Measurements from ENCODE around the gene CTNNA3.

The CTNNA3 gene

GRCh38 chr10:66836057-66836456 is 859.9 kb downstream of the CTNNA3 start:
- in situ Hi-C loops (cut with MboI; ENCODE audit: low sequenced_read_pairs) = no loop called here

- in situ Hi-C loops (cut with MboI; ENCODE audit: low sequenced_read_pairs) = no loop called here
Observed at GRCh38 chr10:66835400-66835799, 860.6 kb downstream of the CTNNA3 start.

- in situ Hi-C loops (cut with MboI; ENCODE audit: low sequenced_read_pairs) = no loop called here
Observed at GRCh38 chr10:66834802-66835201, 861.2 kb downstream of the CTNNA3 start.

GRCh38 chr10:66833861-66834260 is 862.1 kb downstream of the CTNNA3 start:
- in situ Hi-C loops (cut with MboI; ENCODE audit: low sequenced_read_pairs) = no loop called here

- in situ Hi-C loops (cut with MboI; ENCODE audit: low sequenced_read_pairs) = no loop called here
Observed at GRCh38 chr10:66832781-66833422, 863.1 kb downstream of the CTNNA3 start.

- in situ Hi-C loops (cut with MboI; ENCODE audit: low sequenced_read_pairs) = no loop called here
Observed at GRCh38 chr10:66828957-66829356, 867.0 kb downstream of the CTNNA3 start.

- in situ Hi-C loops (cut with MboI; ENCODE audit: low sequenced_read_pairs) = no loop called here
Observed at GRCh38 chr10:66827353-66827752, 868.6 kb downstream of the CTNNA3 start.

GRCh38 chr10:66823301-66823700 is 872.7 kb downstream of the CTNNA3 start:
- in situ Hi-C loops (cut with MboI; ENCODE audit: low sequenced_read_pairs) = no loop called here

- in situ Hi-C loops (cut with MboI; ENCODE audit: low sequenced_read_pairs) = no loop called here
Observed at GRCh38 chr10:66822801-66823200, 873.2 kb downstream of the CTNNA3 start.

- in situ Hi-C loops (cut with MboI; ENCODE audit: low sequenced_read_pairs) = no loop called here
Observed at GRCh38 chr10:66819691-66820090, 876.3 kb downstream of the CTNNA3 start.

GRCh38 chr10:66813122-66813521 is 882.9 kb downstream of the CTNNA3 start:
- in situ Hi-C loops (cut with MboI; ENCODE audit: low sequenced_read_pairs) = no loop called here

- in situ Hi-C loops (cut with MboI; ENCODE audit: low sequenced_read_pairs) = no loop called here
Observed at GRCh38 chr10:66811211-66811610, 884.8 kb downstream of the CTNNA3 start.

- in situ Hi-C loops (cut with MboI; ENCODE audit: low sequenced_read_pairs) = no loop called here
Observed at GRCh38 chr10:66809402-66809801, 886.6 kb downstream of the CTNNA3 start.

- in situ Hi-C loops (cut with MboI; ENCODE audit: low sequenced_read_pairs) = no loop called here
Observed at GRCh38 chr10:66805612-66806011, 890.4 kb downstream of the CTNNA3 start.

- in situ Hi-C loops (cut with MboI; ENCODE audit: low sequenced_read_pairs) = no loop called here
Observed at GRCh38 chr10:66804962-66805361, 891.0 kb downstream of the CTNNA3 start.

- in situ Hi-C loops (cut with MboI; ENCODE audit: low sequenced_read_pairs) = no loop called here
Observed at GRCh38 chr10:66803174-66803573, 892.8 kb downstream of the CTNNA3 start.

GRCh38 chr10:66799474-66799873 is 896.5 kb downstream of the CTNNA3 start:
- in situ Hi-C loops (cut with MboI; ENCODE audit: low sequenced_read_pairs) = no loop called here

- in situ Hi-C loops (cut with MboI; ENCODE audit: low sequenced_read_pairs) = no loop called here
Observed at GRCh38 chr10:66795866-66796265, 900.1 kb downstream of the CTNNA3 start.

GRCh38 chr10:66792441-66792840 is 903.6 kb downstream of the CTNNA3 start:
- in situ Hi-C loops (cut with MboI; ENCODE audit: low sequenced_read_pairs) = no loop called here

- in situ Hi-C loops (cut with MboI; ENCODE audit: low sequenced_read_pairs) = no loop called here
Observed at GRCh38 chr10:66788178-66788987, 907.6 kb downstream of the CTNNA3 start.

GRCh38 chr10:66786709-66787108 is 909.3 kb downstream of the CTNNA3 start:
- in situ Hi-C loops (cut with MboI; ENCODE audit: low sequenced_read_pairs) = no loop called here

- in situ Hi-C loops (cut with MboI; ENCODE audit: low sequenced_read_pairs) = no loop called here
Observed at GRCh38 chr10:66784770-66785169, 911.2 kb downstream of the CTNNA3 start.

Measured in hTERT RPE-1 (cell line).